Endothelial cell of umbilical vein (primary cell): ENCODE results near the gene TMEM164. TPM values are rescaled to one million over a fixed set of nuclear protein-coding genes. Genes with fewer than 3 reads are reported as not detected.

Experiments used
- BruUV-seq: library from RNA; stranded (reverse); fragments of 400-500 nt; replicated peaks from 2 replicates; lab custom pipeline; 2021; lab: Mats Ljungman, UMichigan
- CTCF ChIA-PET: fragments of 300-600, 350-600 bp; sonication (Branson Sonifier 250); formaldehyde crosslinking; loops from one replicate; lab custom pipeline; 2021; ENCODE audit warnings: antibody characterized with exemption, inconsistent platforms; lab: Charles Lee
- POLR2A ChIA-PET: fragments of 300-600, 350-600 bp; sonication (Branson Sonifier 250); formaldehyde crosslinking; loops from one replicate; lab custom pipeline; 2021; ENCODE audit warnings: antibody characterized with exemption, inconsistent platforms; lab: Charles Lee
- DNase-seq: peaks from one replicate; pipeline ENCODE4 v3.0.0-alpha.2; 2011; ENCODE audit warnings: low read depth, low spot score
- FAIRE-seq: peaks from 2 replicates; lab custom pipeline; 2011; peaks lifted over from hg19 to GRCh38; lab: Jason Lieb, UNC
- H2AFZ ChIP-seq: 2 replicates; pipeline ENCODE4 v1.6.0; 2012; ENCODE audit warnings: low read depth, low read length, control low read depth, inconsistent platforms
- H3K27ac ChIP-seq: 2 replicates; pipeline ENCODE4 v1.5.1; 2011; ENCODE audit warnings: low read depth, mild to moderate bottlenecking, control low read depth, low read length, moderate library complexity; ENCODE audit not compliant: insufficient read depth
- H3K27me3 ChIP-seq, 2 experiments: 2 replicates each; pipeline versions ENCODE4 v1.6.0 to v1.6.1; 2011; ENCODE audit warnings: low read length in 2 of 2, mixed read lengths in 1 of 2; ENCODE audit not compliant: control insufficient read depth in 2 of 2, insufficient read depth in 2 of 2
- H3K36me3 ChIP-seq, 2 experiments: 2 replicates in 1 of 2; 3 replicates in 1 of 2; pipeline ENCODE4 v1.5.1; 2011; ENCODE audit warnings: low read length in 2 of 2, mild to moderate bottlenecking in 1 of 2, moderate library complexity in 1 of 2; ENCODE audit not compliant: control insufficient read depth in 2 of 2, insufficient read depth in 2 of 2; ENCODE audit errors: extremely low read depth in 1 of 2
- H3K4me1 ChIP-seq: 3 replicates; pipeline ENCODE4 v1.5.1; 2011; ENCODE audit warnings: mild to moderate bottlenecking, low read length; ENCODE audit not compliant: control insufficient read depth, insufficient read depth; ENCODE audit errors: extremely low read depth
- H3K4me2 ChIP-seq: 2 replicates; pipeline ENCODE4 v1.6.1; 2011; ENCODE audit warnings: low read length, control low read depth, mixed read lengths; ENCODE audit not compliant: insufficient read depth
- H3K4me3 ChIP-seq, 3 experiments: fragments of 200-600 bp in 1 of 3; sonication (generic), shearing (Covaris generic) in 1 of 3; replicated peaks in 1 of 3; 2 replicates each; pipeline ENCODE4 v1.5.1; 2011 to 2016; ENCODE audit warnings: control low read depth in 3 of 3, low read length in 3 of 3, mild to moderate bottlenecking in 2 of 3, inconsistent platforms in 1 of 3, low read depth in 1 of 3, moderate library complexity in 1 of 3; ENCODE audit not compliant: insufficient read depth in 1 of 3
- H3K79me2 ChIP-seq: 2 replicates; pipeline ENCODE4 v1.6.0; 2012; ENCODE audit warnings: low read length, inconsistent platforms; ENCODE audit not compliant: control insufficient read depth, insufficient read depth
- H3K9ac ChIP-seq: replicated peaks from 2 replicates; pipeline ENCODE3; 2011; ENCODE audit warnings: low read length, control low read depth; ENCODE audit not compliant: insufficient read depth; ENCODE audit errors: extremely low read depth
- H3K9me1 ChIP-seq: replicated peaks from 3 replicates; pipeline ENCODE4 v1.6.0; 2011; ENCODE audit warnings: mild to moderate bottlenecking, low read length; ENCODE audit not compliant: control insufficient read depth, insufficient read depth; ENCODE audit errors: extremely low read depth
- H3K9me3 ChIP-seq: replicated peaks from 2 replicates; pipeline ENCODE4 v1.5.1; 2012; ENCODE audit warnings: low read length, inconsistent platforms; ENCODE audit not compliant: control insufficient read depth, insufficient read depth
- H4K20me1 ChIP-seq: replicated peaks from 2 replicates; pipeline ENCODE3; 2011; ENCODE audit warnings: mild to moderate bottlenecking, low read length; ENCODE audit not compliant: control insufficient read depth, insufficient read depth; ENCODE audit errors: extremely low read depth
- EZH2 ChIP-seq: IDR thresholded peaks from 2 replicates; pipeline ENCODE4 v1.6.1; 2012; ENCODE audit warnings: borderline replicate concordance, low read depth, mild to moderate bottlenecking, moderate library complexity, low read length, inconsistent platforms; ENCODE audit not compliant: severe bottlenecking
- FOS ChIP-seq: IDR thresholded peaks from 2 replicates; pipeline ENCODE4 v1.6.1; 2011; ENCODE audit warnings: mild to moderate bottlenecking, low read length, moderate library complexity, borderline replicate concordance; ENCODE audit not compliant: insufficient read depth
- GATA2 ChIP-seq: IDR thresholded peaks from 2 replicates; pipeline ENCODE4 v1.7.0; 2011; ENCODE audit warnings: low read depth, mild to moderate bottlenecking, moderate library complexity, mixed read lengths, low read length; ENCODE audit not compliant: insufficient read length, insufficient read depth
- JUN ChIP-seq: IDR thresholded peaks from 2 replicates; pipeline ENCODE4 v1.6.1; 2011; ENCODE audit warnings: borderline replicate concordance, low read depth; ENCODE audit not compliant: insufficient read length, insufficient read depth
- MYC ChIP-seq: IDR thresholded peaks from one replicate; pipeline ENCODE4 v1.6.1; 2011; ENCODE audit warnings: mild to moderate bottlenecking, low read depth, low read length
- POLR2A ChIP-seq: IDR thresholded peaks from 2 replicates; pipeline ENCODE4 v1.6.1; 2012; ENCODE audit warnings: low read depth, mild to moderate bottlenecking, control low read depth, low read length
- POLR2AphosphoS5 ChIP-seq: IDR thresholded peaks from 2 replicates; pipeline ENCODE4 v1.6.1; 2012; ENCODE audit warnings: low read depth, mild to moderate bottlenecking, control low read depth, low read length, moderate library complexity; ENCODE audit not compliant: insufficient read depth
- dilution Hi-C: fragments of 300-500 bp; cut with MboI; formaldehyde crosslinking; loops from one replicate; pipeline ENCODE4 v1.15.0; 2019; ENCODE audit warnings: low sequenced_read_pairs; ENCODE audit not compliant: extremely low pct_ligation_motif_present
- intact Hi-C: fragments of 100-400 bp; cut with micrococcal nuclease; formaldehyde crosslinking; loops from one replicate; pipeline ENCODE4 v1.10.0; 2022
- polyA plus RNA-seq, 4 experiments: library from polyadenylated mRNA; depleted of rRNA in 3 of 4; stranded (reverse) in 3 of 4; unstranded in 1 of 4; fragments of >200 nt; gene quantifications; 2 replicates each; pipeline versions ENCODE4 v1.2.1 to v1.2.3, GENCODE V29; 2011 to 2012; ENCODE audit warnings: missing spikeins in 1 of 4
- total RNA-seq: library from RNA; stranded (reverse); gene quantifications from 2 replicates; pipeline ENCODE4 v1.2.3, GENCODE V29; 2021
- TF ChIP-seq, protein P1 (sequence below), 2 donors: IDR thresholded peaks; 1 replicate in 1 of 2; 2 replicates in 1 of 2; pipeline ENCODE4 v1.5.1; 2011; ENCODE audit warnings: low read length in 2 of 2, mild to moderate bottlenecking in 2 of 2, moderate library complexity in 2 of 2, control low read depth in 1 of 2, inconsistent platforms in 1 of 2, low read depth in 1 of 2; ENCODE audit not compliant: insufficient read depth in 1 of 2; ENCODE audit errors: extremely low read depth in 1 of 2
- TF ChIP-seq, protein P2 (sequence below): IDR thresholded peaks from 2 replicates; pipeline ENCODE4 v1.6.1; 2011; ENCODE audit not compliant: insufficient read depth, insufficient read length

TMEM164 gene
- total and polyA plus RNA-seq, 2 donors (not counting 3 experiments of a cell fraction or from before 2014, with no cell fraction given): 12.8 to 22.2 TPM

DNA sequence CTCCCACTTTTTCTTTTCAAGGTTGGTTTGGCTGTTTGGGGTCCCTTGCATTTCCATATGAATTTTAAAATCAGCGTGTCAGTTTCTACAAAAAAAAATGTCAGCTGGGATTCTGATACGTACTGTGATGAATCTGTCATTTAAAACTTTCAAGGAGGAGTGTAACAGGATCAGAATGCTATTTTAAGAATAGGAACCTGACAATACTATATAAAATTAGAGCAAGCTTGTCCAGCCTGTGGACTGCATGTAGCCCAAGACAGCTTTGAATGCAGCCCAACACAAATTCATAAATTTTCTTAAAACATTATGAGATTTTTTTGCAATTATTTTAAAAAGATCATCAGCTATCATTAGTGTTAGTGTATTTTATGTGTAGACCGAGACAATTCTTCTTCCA lies 56.5 kb downstream of the TMEM164 start:
- CTCF ChIA-PET: interaction anchor here (1.2 kb wide), 1 partner anchor 23 kb away, joined by 3 read pairs; no protein-coding TSS in a partner anchor

DNA sequence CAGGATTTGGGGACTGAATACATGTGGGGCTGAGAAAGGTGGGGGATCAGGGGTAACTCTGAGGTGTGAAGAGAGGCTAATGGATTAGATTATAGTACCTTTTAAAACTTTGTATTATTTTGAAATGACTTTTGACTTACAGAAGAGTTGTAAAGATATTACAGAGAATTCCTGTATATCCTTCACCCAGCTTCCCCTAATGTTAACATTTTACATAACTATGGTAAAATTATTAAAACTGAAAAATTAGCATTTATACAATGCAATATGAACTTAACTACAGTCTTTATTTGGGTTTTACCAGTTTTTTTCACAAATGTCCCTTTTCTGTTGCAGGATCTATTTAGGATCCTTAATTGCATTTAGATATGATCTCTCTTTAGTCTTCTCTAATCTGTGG lies 57.4 kb downstream of the TMEM164 start:
- Histone ChIP-seq H3K4me1 (no peaks in the 10 kb centered on the region), H3K9ac (no peak overlapping the region), H4K20me1 (no peaks in the 10 kb centered on the region), H3K36me3 (no peaks in the 10 kb centered on the region), H3K9me3 (no peaks in the 10 kb centered on the region), H3K27ac (no peak overlapping the region), H3K4me2 (no peak overlapping the region), H3K27me3 (no peaks in the 10 kb centered on the region), H3K9me1 (no peaks in the 10 kb centered on the region), H2AFZ (no peak overlapping the region), H3K79me2 (no peaks in the 10 kb centered on the region), H3K4me3 (no peak overlapping the region)
- no TSS peak for BruUV-seq
- no peak for TF ChIP-seq GATA2
- TF ChIP-seq POLR2A: no peak
- TF ChIP-seq MYC: no peak
- TF ChIP-seq, protein P1, sequence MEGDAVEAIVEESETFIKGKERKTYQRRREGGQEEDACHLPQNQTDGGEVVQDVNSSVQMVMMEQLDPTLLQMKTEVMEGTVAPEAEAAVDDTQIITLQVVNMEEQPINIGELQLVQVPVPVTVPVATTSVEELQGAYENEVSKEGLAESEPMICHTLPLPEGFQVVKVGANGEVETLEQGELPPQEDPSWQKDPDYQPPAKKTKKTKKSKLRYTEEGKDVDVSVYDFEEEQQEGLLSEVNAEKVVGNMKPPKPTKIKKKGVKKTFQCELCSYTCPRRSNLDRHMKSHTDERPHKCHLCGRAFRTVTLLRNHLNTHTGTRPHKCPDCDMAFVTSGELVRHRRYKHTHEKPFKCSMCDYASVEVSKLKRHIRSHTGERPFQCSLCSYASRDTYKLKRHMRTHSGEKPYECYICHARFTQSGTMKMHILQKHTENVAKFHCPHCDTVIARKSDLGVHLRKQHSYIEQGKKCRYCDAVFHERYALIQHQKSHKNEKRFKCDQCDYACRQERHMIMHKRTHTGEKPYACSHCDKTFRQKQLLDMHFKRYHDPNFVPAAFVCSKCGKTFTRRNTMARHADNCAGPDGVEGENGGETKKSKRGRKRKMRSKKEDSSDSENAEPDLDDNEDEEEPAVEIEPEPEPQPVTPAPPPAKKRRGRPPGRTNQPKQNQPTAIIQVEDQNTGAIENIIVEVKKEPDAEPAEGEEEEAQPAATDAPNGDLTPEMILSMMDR (IDR thresholded peaks at IDR 0.05; ENCODE audit: extremely low read depth in 1 of 2, insufficient read depth in 1 of 2, low read depth in 1 of 2, low read length in 2 of 2): no peak
- TF ChIP-seq, protein P2, sequence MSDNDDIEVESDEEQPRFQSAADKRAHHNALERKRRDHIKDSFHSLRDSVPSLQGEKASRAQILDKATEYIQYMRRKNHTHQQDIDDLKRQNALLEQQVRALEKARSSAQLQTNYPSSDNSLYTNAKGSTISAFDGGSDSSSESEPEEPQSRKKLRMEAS: no peak
- no peak for TF ChIP-seq EZH2
- TF ChIP-seq JUN: no peak
- TF ChIP-seq FOS: no peak
- no peak for TF ChIP-seq POLR2AphosphoS5
- DNase-seq (no peak), FAIRE-seq (no peak)
- dilution Hi-C loops (no loop called here), intact Hi-C loops (no loop called here)
- ChIA-PET POLR2A (no interaction called here), CTCF (no interaction called here)

More for the DNA sequence above, 56.5 kb downstream of the TMEM164 start:
- Histone ChIP-seq H3K36me3 (no peaks in the 10 kb centered on the region), H3K9ac (no peak overlapping the region), H3K4me2 (no peak overlapping the region), H4K20me1 (no peaks in the 10 kb centered on the region), H3K4me3 (no peak overlapping the region), H3K27ac (no peak overlapping the region), H3K4me1 (no peaks in the 10 kb centered on the region), H3K9me1 (no peaks in the 10 kb centered on the region), H3K27me3 (no peaks in the 10 kb centered on the region), H2AFZ (no peak overlapping the region), H3K79me2 (no peaks in the 10 kb centered on the region), H3K9me3 (no peaks in the 10 kb centered on the region)
- TF ChIP-seq FOS (no peak), POLR2A (no peak)
- TF ChIP-seq, protein P2: no peak
- FAIRE-seq: no peak
- POLR2A ChIA-PET: no interaction called here
- BruUV-seq: no TSS peak
- intact Hi-C loops (no loop called here), dilution Hi-C loops (no loop called here)
- DNase-seq: no peak
